HG03135 (cell line): Measurements from ENCODE around the gene PPP2CA.
A peak's percentile ranks its signal among the peaks of the same experiment; 100 is the strongest.
"Not testable (repeated sequence)": the region's sequence is repeated elsewhere in the genome, so short reads cannot be mapped to it uniquely, and the experiment has no call there.

Experiments used
- ATAC-seq: cut with Tn5 transposase; IDR thresholded peaks from one replicate; pipeline ENCODE4 v1.9.1; 2021; ENCODE audit warnings: mild to moderate bottlenecking, moderate library complexity; ENCODE audit not compliant: unreplicated experiment

The PPP2CA gene

GRCh38 chr5:134203630-134204029, 22.2 kb downstream of the PPP2CA start:
- ATAC-seq = no peak

- no peak for ATAC-seq
Measured at GRCh38 chr5:134195666-134196065, 30.2 kb downstream of the PPP2CA start.

- no peak for ATAC-seq
Measured at GRCh38 chr5:134189031-134189430, 36.8 kb downstream of the PPP2CA start.

- no peak for ATAC-seq
Measured at GRCh38 chr5:134188092-134188491, 37.8 kb downstream of the PPP2CA start.

- ATAC-seq = peak; percentile 84
Measured at GRCh38 chr5:134184155-134185135, 41.4 kb downstream of the PPP2CA start.

DNA sequence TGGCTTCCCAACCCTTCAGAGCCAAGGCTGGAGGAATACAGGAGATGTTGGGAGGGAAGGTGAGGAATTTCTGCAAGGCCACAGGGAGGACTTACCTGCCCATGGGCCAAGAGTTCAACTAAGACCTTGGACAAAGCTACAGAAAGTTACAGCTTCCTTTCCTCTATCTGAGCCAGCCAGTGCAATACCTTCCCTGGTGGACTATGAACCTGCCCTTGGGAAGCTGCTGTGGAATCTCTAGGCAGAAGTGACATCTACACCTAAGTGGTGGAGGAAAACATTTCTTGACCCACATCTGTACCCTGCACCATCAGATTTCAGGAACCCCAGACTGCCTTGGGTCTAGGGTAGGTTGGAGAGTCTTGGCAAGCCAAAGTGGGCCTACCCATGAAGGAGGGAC, 42.4 kb downstream of the PPP2CA start:
- no peak for ATAC-seq

GRCh38 chr5:134178096-134178419, 47.8 kb downstream of the PPP2CA start:
- no peak for ATAC-seq

- peak; percentile 3 for ATAC-seq
Measured at GRCh38 chr5:134177369-134178095, 48.3 kb downstream of the PPP2CA start.

GRCh38 chr5:134176511-134177368, 49.1 kb downstream of the PPP2CA start, which contains the start of gene SKP1:
SKP1 (minus strand) TSS chr5:134176950; CDS start chr5:134174022, 2,928 bp downstream.
- peak; percentile 79 for ATAC-seq

- peak; percentile 19 for ATAC-seq
Measured at GRCh38 chr5:134175921-134176510, 49.9 kb downstream of the PPP2CA start.

- no peak for ATAC-seq
Measured at GRCh38 chr5:134174841-134175839, 50.7 kb downstream of the PPP2CA start.

DNA sequence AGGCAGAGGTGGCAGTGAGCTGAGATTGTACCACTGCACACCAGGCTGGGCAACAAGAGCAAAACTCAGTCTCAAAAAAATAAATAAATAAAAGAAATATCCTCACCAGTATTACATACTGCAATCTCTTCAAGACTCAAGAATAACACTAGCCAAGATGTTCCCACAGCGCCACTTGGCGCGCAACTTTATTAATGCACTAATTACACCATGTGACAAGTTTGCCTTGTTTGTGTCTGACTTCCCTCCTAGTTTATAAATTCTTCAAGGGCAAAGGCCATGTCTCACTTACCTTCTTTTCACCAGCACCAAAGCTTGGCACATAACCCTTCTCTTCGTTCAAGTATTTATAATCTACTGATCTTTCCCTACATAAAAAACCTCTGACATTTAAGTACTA, 53.9 kb downstream of the PPP2CA start:
- ATAC-seq = no peak

DNA sequence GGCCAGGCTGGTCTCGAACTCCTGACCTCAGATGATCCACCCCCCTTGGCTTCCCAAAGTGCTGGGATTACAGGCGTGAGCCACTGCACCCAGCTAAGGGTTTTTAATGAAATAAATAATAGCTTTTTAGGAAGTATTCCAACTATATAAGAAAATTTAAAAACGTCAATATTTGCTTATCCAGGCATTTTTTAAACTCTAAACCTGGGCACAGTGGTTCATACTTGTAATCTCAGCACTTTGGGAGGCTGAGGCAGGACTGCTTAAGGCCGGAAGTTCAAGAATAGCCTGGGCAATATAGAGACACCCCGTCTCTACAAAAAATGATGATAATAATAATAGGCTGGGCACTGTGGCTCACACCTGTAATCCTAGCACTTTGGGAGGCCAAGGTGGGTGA, 63.3 kb downstream of the PPP2CA start:
- ATAC-seq = no peak

DNA sequence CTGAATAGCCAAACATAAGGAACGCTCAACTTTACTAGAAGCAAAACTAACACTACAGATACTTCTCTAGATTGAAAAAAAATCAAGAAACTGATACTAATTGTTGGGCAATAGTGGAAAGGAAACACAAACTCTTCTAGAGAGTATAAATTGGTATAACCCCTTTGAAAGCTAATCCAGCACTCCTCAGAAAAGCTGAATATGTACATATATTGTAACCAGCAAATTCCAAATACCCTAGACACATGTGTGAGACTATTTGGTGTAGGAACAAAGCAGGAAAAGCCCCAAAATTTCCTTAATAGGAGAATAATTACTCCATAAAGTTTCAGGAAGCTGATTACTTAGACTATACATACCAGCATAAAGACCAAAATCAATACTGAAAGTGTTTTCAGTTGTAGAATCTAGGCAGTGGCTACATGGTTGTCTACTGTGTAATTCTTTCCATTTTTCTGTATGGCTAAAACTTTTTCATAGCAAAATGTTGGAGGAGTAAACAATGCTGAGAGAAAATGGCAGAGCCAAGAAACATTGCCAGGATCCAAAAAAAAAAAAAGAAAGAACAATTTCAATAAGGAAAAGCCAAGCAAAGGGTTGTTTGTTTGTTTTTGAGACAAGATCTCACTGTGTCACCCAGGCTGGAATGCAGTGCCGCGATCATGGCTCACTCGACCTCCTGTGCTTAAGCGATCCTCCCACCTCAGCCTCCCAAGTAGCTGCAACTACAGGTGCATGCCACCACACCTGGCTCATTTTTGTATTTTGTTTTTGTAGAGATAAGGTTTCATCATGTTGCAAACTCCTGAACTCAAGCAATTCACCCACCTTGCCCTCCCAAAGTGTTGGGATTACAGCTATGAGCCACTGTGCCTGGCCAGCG, 64.1 kb downstream of the PPP2CA start:
- ATAC-seq = no peak

DNA sequence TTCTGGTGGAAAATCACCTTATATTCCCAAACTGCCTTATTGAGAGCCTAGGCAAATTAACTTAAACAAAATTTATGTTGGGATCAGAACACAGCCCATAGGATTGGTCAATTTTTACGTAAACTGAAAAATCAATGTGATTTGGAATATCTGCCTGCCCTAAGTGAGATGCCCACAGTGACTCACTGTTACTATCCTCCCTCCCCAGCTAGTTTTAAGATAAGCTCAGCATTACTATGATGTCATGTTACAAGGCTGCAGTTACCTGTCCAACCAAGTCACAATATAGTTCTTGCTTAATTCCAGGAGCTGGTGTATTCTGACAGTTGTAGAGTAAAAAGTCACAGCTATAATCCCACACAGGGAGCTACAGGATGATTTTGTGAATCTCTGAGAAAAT, 72.2 kb downstream of the PPP2CA start:
- no peak for ATAC-seq

DNA sequence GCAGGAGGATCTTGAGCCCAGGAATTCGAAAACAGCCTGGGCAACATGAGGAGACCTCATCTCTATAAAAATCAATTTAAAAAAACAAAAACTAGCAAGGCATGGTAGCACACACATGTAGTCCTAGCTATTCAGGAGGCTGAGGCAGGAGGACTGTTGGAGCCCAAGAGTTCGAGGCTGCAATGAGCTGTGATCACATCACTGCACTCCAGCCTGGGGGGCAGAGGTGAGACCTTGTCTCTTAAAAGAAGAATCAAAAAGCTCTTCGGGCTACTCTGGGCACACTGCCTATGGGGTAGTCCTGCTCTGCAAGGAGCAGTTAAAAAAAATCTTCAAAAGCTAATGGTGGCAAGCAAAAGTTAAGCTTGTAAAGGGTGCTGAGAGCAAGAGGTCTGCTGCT, 72.6 kb downstream of the PPP2CA start:
- ATAC-seq = no peak

- not testable (repeated sequence) for ATAC-seq
Measured at GRCh38 chr5:134152173-134152832, 73.6 kb downstream of the PPP2CA start.

GRCh38 chr5:134151723-134152122, 74.2 kb downstream of the PPP2CA start:
- no peak for ATAC-seq
